ENCODE results near the gene NCAPH2. TPM values are rescaled to one million over a fixed set of nuclear protein-coding genes. Genes with fewer than 3 reads are reported as not detected.

Gene NCAPH2
- total and polyA plus RNA-seq, 2 of the 13 experiments (the other 11 are each of a cell fraction or from before 2014, with no cell fraction given): 28.1 to 64.4 TPM

- no peak for TF ChIP-seq ZBTB40 (IDR thresholded peaks at IDR 0.05)
- TF ChIP-seq ZBTB40 (CRISPR knock-in tag; IDR thresholded peaks at IDR 0.05): no peak
- no peak for TF ChIP-seq SOX6 (IDR thresholded peaks at IDR 0.05)
- TF ChIP-seq SOX6 (CRISPR knock-in tag; IDR thresholded peaks at IDR 0.05): peak; percentile 31; the same call in 1 of the 2 replicates
- TF ChIP-seq SRSF9 (IDR thresholded peaks at IDR 0.05; ENCODE audit: borderline replicate concordance, insufficient read depth, low read depth, low read length, poor library complexity, severe bottlenecking): no peak
- 0 out of 4 replicates have a peak, but pooled peaks of 1 of the 2 experiments have one; percentile 44 for TF ChIP-seq KLF16 (CRISPR knock-in tag; IDR thresholded peaks at IDR 0.05)
- TF ChIP-seq SP4 (CRISPR knock-in tag; IDR thresholded peaks at IDR 0.05): peak; percentile 95
- TF ChIP-seq RXRB (CRISPR knock-in tag; IDR thresholded peaks at IDR 0.05; ENCODE audit: borderline replicate concordance): no peak
- no peak for TF ChIP-seq ZNF703 (CRISPR knock-in tag; IDR thresholded peaks at IDR 0.05; ENCODE audit: borderline replicate concordance)
- peak; percentile 35; the same call in 1 of the 2 replicates for TF ChIP-seq GMEB1 (CRISPR knock-in tag; IDR thresholded peaks at IDR 0.05; ENCODE audit: borderline replicate concordance)
- peak; percentile 69 for TF ChIP-seq SAP130 (CRISPR knock-in tag; IDR thresholded peaks at IDR 0.05; ENCODE audit: low read depth)
- no peak for TF ChIP-seq ZNF580 (CRISPR knock-in tag; IDR thresholded peaks at IDR 0.05; ENCODE audit: borderline replicate concordance, low read depth)
Observed at GRCh38 chr22:50474710-50475651, 33.0 kb upstream of the NCAPH2 start, which contains the start of gene SBF1 (continued).

Data from HepG2 (cell line).